Fibroblast of skin of scalp (primary cell): ENCODE data around the gene MSL3B.

Experiments
- DNase-seq: peaks from one replicate; pipeline ENCODE4 v3.0.0-alpha.2; 2013

Gene MSL3B

GRCh38 chr2:233816334-233816733 is 51.9 kb downstream of the MSL3B start:
- no peak for DNase-seq

GRCh38 chr2:233815861-233816260 is 52.3 kb downstream of the MSL3B start:
- no peak for DNase-seq
